HL-60 (cell line): Measurements from ENCODE around the gene FGFR1OP2.

Experiments used
- DNase-seq, 2 experiments: peaks; one replicate each; pipeline ENCODE4 v3.0.0-alpha.2; 2010 to 2020; ENCODE audit warnings: low read depth in 1 of 2, low spot score in 1 of 2
- H3K27ac ChIP-seq: fragments of 250-450 bp; sonication (Bioruptor Pico); replicated peaks from 2 replicates; pipeline ENCODE4 v1.5.1; 2020; ENCODE audit warnings: mild to moderate bottlenecking, moderate library complexity
- H3K27me3 ChIP-seq: fragments of 250-450 bp; sonication (Bioruptor Pico); 2 replicates; pipeline ENCODE4 v1.5.1; 2021; ENCODE audit warnings: mild to moderate bottlenecking, moderate library complexity; ENCODE audit not compliant: insufficient read depth, poor library complexity, severe bottlenecking
- H3K4me3 ChIP-seq: replicated peaks from 2 replicates; pipeline ENCODE4 v1.5.1; 2011; ENCODE audit warnings: mild to moderate bottlenecking, control low read depth, low read length; ENCODE audit not compliant: insufficient read depth
- GABPA ChIP-seq: IDR thresholded peaks from 2 replicates; pipeline ENCODE4 v1.6.1; 2012; ENCODE audit warnings: low read depth
- POLR2AphosphoS5 ChIP-seq: IDR thresholded peaks from 2 replicates; pipeline ENCODE4 v1.6.1; 2012; ENCODE audit warnings: low read depth
- SPI1 ChIP-seq: IDR thresholded peaks from 2 replicates; pipeline ENCODE4 v1.6.1; 2012; ENCODE audit warnings: low read depth, mild to moderate bottlenecking, borderline replicate concordance
- TF ChIP-seq, protein P1 (sequence below): IDR thresholded peaks from one replicate; pipeline ENCODE4 v1.5.1; 2011; ENCODE audit warnings: low read length, control low read depth, inconsistent platforms; ENCODE audit not compliant: insufficient read depth
- TF ChIP-seq, protein P2 (sequence below): IDR thresholded peaks from 2 replicates; pipeline ENCODE4 v1.6.1; 2012; ENCODE audit warnings: low read depth; ENCODE audit not compliant: insufficient replicate concordance

The FGFR1OP2 gene

DNA sequence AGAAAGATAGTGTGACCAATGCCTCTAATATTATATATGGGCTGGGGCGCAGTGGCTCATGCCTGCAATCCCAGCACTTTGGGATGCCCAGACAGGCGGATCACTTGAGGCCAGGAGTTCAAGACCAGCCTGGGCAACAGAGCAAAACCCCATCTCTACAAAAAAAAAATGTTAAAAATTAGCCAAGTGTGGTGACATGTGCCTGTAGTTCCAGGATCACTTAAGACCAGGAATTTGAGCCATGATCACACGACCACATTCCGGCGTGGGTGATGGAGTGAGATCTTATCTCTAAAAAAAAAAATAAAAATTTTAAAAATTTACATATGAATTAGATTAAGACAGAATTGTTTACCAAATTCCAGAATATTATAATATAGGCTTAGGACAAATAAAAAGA lies 63.9 kb downstream of the FGFR1OP2 start:
- TF ChIP-seq GABPA (no peak), POLR2AphosphoS5 (no peak), SPI1 (no peak)
- TF ChIP-seq, protein P1, sequence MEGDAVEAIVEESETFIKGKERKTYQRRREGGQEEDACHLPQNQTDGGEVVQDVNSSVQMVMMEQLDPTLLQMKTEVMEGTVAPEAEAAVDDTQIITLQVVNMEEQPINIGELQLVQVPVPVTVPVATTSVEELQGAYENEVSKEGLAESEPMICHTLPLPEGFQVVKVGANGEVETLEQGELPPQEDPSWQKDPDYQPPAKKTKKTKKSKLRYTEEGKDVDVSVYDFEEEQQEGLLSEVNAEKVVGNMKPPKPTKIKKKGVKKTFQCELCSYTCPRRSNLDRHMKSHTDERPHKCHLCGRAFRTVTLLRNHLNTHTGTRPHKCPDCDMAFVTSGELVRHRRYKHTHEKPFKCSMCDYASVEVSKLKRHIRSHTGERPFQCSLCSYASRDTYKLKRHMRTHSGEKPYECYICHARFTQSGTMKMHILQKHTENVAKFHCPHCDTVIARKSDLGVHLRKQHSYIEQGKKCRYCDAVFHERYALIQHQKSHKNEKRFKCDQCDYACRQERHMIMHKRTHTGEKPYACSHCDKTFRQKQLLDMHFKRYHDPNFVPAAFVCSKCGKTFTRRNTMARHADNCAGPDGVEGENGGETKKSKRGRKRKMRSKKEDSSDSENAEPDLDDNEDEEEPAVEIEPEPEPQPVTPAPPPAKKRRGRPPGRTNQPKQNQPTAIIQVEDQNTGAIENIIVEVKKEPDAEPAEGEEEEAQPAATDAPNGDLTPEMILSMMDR: no peak
- TF ChIP-seq, protein P2, sequence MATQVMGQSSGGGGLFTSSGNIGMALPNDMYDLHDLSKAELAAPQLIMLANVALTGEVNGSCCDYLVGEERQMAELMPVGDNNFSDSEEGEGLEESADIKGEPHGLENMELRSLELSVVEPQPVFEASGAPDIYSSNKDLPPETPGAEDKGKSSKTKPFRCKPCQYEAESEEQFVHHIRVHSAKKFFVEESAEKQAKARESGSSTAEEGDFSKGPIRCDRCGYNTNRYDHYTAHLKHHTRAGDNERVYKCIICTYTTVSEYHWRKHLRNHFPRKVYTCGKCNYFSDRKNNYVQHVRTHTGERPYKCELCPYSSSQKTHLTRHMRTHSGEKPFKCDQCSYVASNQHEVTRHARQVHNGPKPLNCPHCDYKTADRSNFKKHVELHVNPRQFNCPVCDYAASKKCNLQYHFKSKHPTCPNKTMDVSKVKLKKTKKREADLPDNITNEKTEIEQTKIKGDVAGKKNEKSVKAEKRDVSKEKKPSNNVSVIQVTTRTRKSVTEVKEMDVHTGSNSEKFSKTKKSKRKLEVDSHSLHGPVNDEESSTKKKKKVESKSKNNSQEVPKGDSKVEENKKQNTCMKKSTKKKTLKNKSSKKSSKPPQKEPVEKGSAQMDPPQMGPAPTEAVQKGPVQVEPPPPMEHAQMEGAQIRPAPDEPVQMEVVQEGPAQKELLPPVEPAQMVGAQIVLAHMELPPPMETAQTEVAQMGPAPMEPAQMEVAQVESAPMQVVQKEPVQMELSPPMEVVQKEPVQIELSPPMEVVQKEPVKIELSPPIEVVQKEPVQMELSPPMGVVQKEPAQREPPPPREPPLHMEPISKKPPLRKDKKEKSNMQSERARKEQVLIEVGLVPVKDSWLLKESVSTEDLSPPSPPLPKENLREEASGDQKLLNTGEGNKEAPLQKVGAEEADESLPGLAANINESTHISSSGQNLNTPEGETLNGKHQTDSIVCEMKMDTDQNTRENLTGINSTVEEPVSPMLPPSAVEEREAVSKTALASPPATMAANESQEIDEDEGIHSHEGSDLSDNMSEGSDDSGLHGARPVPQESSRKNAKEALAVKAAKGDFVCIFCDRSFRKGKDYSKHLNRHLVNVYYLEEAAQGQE: no peak
- H3K27me3 ChIP-seq: no peaks in the 10 kb centered on the region
- no peak overlapping the region for H3K4me3 ChIP-seq
- peak overlapping the region; percentile 49 for H3K27ac ChIP-seq
- no peak for DNase-seq

DNA sequence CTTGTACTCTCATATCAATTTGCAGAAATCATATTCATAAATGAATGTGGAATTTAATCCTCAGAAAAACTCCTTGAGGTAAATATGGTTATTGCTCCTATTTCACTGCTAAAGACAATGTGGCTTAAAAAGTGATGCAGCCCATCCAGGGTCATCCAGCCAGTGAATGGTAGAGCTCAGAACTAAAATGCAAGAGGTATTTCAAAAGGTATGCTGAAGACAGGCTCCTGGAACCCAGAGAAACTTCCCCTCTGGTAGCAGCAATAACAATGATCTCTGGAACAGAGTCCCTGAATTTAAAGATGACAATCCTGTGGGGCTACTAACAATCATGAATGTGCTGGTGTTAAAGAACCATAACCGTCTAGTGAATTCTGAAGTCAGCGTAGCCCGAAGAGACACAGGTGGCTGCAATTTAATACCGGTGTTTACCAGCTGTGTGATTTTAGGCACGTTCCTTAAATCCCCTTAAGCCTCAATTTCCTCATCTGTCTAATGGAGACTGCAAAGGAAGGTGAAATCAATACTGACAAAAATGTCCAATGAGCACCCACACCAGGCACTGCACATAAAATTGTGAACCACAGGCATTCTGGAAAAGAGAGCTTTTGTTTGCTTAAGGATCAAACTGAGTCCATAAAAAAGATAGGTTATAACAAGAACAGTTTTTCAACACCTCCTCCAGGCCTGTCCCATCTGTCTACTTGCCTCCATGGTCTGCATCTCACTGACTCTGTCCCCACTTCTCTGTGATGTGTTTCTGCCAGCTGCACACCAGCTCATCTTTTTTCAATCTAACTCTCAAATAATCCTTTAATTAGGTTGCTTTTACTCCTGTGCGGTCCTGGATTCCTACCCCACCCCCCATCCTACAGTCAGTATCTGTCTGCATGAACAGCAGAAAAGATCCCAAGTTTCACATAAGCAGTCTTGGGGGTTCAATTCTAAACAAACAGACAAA lies 65.4 kb downstream of the FGFR1OP2 start:
- no peak for DNase-seq

DNA sequence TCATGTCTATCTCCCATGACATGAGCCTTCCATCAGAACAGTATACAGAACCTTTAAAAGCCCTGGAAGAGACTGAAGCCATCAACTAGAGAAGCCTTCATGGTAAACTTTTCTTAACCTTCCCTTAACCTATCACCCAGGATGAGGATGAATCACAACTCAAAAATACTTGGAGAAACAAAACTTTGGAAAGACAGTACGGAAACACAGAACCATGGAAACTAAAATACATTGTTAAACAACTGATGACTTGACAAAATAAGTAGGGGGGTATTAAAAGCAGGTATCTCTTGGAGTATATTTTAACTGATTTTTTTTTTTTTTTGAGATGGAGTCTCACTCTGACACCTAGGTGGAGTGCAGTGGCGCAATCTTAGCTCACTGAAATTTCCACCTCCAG lies 67.2 kb downstream of the FGFR1OP2 start:
- no peak for DNase-seq
- Histone ChIP-seq H3K27me3 (no peaks in the 10 kb centered on the region), H3K4me3 (no peak overlapping the region), H3K27ac (no peak overlapping the region)
- TF ChIP-seq POLR2AphosphoS5: no peak
- no peak for TF ChIP-seq SPI1
- TF ChIP-seq GABPA: no peak
- TF ChIP-seq, protein P2: no peak
- TF ChIP-seq, protein P1: no peak

More for the DNA sequence above, 65.4 kb downstream of the FGFR1OP2 start:
- Histone ChIP-seq H3K4me3 (no peak overlapping the region), H3K27ac (no peak overlapping the region; the same call in 1 of the 2 replicates), H3K27me3 (no peaks in the 10 kb centered on the region)
- TF ChIP-seq, protein P1: no peak
- TF ChIP-seq POLR2AphosphoS5 (no peak), SPI1 (no peak), GABPA (no peak)
- TF ChIP-seq, protein P2: no peak
